ENCODE data around the gene THTPA. TPM values are rescaled to one million over a fixed set of nuclear protein-coding genes. Genes with fewer than 3 reads are reported as not detected.
"Not testable (repeated sequence)": the region's sequence is repeated elsewhere in the genome, so short reads cannot be mapped to it uniquely, and the experiment has no call there.

The THTPA gene
- total RNA-seq, 1 experiment from 2014 or later: 18.3 TPM

DNA sequence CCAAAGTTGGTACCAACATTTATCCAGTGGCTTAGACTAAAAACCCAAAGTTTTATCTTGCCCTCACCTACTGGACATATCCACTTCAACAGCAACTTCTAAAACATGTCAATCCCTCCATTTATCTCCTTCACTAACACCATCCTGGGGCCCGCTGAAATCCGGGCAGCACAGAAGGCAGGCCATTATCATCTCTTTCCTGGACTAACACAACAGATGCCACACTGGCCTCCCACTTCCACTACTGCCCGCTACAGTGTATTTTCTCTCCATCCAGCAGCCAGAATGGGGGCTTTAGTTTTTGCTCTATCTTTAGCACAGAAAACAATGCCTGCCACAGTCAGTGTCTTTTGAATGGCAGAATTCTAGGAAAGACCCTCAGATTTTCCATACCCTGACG, 20.1 kb upstream of the THTPA start:
- DNase-seq: no peak
- CTCF ChIA-PET: no interaction called here
- Mint-ChIP-seq H3K4me1 (ENCODE audit: low read depth, unreplicated experiment) (no peaks in the 10 kb centered on the region), H3K27me3 (ENCODE audit: unreplicated experiment) (peaks cover 29% of the 10 kb centered on the region), H3K4me3 (ENCODE audit: low read depth, unreplicated experiment) (no peak overlapping the region), H3K36me3 (ENCODE audit: insufficient read depth, unreplicated experiment) (no peaks in the 10 kb centered on the region), H3K27ac (ENCODE audit: unreplicated experiment) (no peak overlapping the region), H3K9me3 (ENCODE audit: low read depth, unreplicated experiment) (no peaks in the 10 kb centered on the region)
- TF ChIP-seq, protein P1, sequence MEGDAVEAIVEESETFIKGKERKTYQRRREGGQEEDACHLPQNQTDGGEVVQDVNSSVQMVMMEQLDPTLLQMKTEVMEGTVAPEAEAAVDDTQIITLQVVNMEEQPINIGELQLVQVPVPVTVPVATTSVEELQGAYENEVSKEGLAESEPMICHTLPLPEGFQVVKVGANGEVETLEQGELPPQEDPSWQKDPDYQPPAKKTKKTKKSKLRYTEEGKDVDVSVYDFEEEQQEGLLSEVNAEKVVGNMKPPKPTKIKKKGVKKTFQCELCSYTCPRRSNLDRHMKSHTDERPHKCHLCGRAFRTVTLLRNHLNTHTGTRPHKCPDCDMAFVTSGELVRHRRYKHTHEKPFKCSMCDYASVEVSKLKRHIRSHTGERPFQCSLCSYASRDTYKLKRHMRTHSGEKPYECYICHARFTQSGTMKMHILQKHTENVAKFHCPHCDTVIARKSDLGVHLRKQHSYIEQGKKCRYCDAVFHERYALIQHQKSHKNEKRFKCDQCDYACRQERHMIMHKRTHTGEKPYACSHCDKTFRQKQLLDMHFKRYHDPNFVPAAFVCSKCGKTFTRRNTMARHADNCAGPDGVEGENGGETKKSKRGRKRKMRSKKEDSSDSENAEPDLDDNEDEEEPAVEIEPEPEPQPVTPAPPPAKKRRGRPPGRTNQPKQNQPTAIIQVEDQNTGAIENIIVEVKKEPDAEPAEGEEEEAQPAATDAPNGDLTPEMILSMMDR (IDR thresholded peaks at IDR 0.05; ENCODE audit: unreplicated experiment): no peak
- intact Hi-C loops (cut with micrococcal nuclease; ENCODE audit: unreplicated experiment): no loop called here
- no TSS peak for BruUV-seq (replicated peaks)

DNA sequence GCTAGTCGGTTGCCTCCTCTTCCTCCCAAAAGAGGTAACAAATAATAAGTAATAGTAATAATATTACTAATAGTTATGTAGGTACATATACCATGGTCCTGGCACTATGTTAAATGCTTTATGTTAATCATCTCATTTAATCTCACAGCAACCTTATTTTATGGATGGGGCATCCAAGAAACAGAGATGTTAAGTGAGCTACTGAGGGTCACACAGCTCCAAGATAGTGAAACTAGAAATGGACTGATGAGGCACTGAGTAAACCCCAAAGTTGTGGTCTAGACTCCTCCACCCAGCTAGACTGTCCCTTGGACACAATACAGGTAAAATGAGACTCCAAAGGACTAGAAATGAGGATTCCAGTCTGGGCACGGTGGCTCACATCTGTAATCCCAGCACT, 19.6 kb upstream of the THTPA start:
- no peak for DNase-seq
- H3K4me3 Mint-ChIP-seq (ENCODE audit: low read depth, unreplicated experiment): no peak overlapping the region
- H3K4me1 Mint-ChIP-seq (ENCODE audit: low read depth, unreplicated experiment): no peaks in the 10 kb centered on the region
- no TSS peak for BruUV-seq (replicated peaks)
- CTCF ChIA-PET: no interaction called here
- no peaks in the 10 kb centered on the region for H3K36me3 Mint-ChIP-seq (ENCODE audit: insufficient read depth, unreplicated experiment)
- H3K9me3 Mint-ChIP-seq (ENCODE audit: low read depth, unreplicated experiment): no peaks in the 10 kb centered on the region
- TF ChIP-seq, protein P1 (IDR thresholded peaks at IDR 0.05; ENCODE audit: unreplicated experiment): no peak
- H3K27ac Mint-ChIP-seq (ENCODE audit: unreplicated experiment): no peak overlapping the region
- intact Hi-C loops (cut with micrococcal nuclease; ENCODE audit: unreplicated experiment): no loop called here
- peaks cover 29% of the 10 kb centered on the region for H3K27me3 Mint-ChIP-seq (ENCODE audit: unreplicated experiment)

DNA sequence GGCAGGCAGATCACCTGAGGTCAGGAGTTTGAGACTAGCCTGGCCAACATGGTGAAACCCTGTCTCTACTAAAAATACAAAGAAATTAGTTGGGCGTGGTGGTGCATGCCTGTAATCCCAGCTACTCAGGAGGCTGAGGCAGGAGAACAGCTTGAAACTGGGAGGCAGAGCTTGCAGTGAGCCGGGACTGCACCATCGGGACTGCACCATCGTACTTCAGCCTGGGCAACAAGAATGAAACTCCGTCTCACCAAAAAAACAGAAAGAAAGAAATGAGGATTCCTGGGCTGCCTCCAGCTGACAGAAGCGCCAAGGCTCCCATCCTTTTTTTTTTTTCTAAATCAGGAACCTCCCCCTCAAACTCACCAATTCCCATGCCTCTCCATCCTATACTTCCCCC, 19.2 kb upstream of the THTPA start:
- H3K36me3 Mint-ChIP-seq (ENCODE audit: insufficient read depth, unreplicated experiment): not testable (repeated sequence)

DNA sequence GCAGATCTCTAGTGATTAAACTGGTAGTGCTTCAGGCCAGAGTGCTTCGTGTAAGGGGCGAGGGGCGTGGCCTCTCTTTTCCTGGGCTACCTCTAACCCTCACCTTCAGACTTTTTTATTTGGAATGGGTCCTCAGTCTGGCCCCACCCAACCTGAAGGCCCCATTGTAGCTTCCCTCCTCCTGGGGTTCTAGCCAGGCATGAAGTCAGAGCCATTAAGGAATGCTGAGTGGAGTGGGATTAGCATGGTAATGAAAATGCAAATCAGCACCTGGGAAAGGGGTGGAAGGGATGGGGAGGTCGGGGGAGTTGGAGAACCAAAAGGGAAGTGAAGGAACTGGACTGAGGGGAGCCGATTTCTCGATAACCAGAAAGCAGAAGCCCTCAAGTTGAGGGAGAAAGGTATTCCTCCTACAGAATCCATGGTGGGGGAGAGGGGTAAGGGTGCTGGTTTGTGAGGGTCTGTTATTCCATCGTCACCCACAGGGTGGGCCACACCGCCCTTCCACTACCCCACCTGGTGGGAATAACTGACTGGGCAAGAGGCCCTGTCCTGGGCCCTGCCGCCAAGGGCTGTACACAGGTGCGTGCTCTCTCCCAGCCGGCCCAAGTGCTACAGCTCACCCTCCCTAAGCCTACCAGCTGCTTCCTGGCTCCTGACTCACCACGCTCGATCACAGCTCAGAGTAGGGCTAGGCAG, 18.6 kb upstream of the THTPA start:
- Mint-ChIP-seq H3K27ac (ENCODE audit: unreplicated experiment) (no peak overlapping the region), H3K36me3 (ENCODE audit: insufficient read depth, unreplicated experiment) (no peaks in the 10 kb centered on the region), H3K4me1 (ENCODE audit: low read depth, unreplicated experiment) (no peaks in the 10 kb centered on the region), H3K27me3 (ENCODE audit: unreplicated experiment) (peaks cover 29% of the 10 kb centered on the region), H3K4me3 (ENCODE audit: low read depth, unreplicated experiment) (no peak overlapping the region), H3K9me3 (ENCODE audit: low read depth, unreplicated experiment) (no peaks in the 10 kb centered on the region)
- TF ChIP-seq, protein P1 (IDR thresholded peaks at IDR 0.05; ENCODE audit: unreplicated experiment): no peak
- intact Hi-C loops (cut with micrococcal nuclease; ENCODE audit: unreplicated experiment): no loop called here
- BruUV-seq (replicated peaks): no TSS peak
- CTCF ChIA-PET: interaction anchor here (0.9 kb wide), 1 partner anchor 11 kb away, joined by 8 read pairs; no protein-coding TSS in a partner anchor
- DNase-seq: no peak

More for the DNA sequence above, 19.2 kb upstream of the THTPA start:
- DNase-seq; BruUV-seq (replicated peaks); H3K9me3 Mint-ChIP-seq (ENCODE audit: low read depth, unreplicated experiment); H3K27ac Mint-ChIP-seq (ENCODE audit: unreplicated experiment); intact Hi-C loops (cut with micrococcal nuclease; ENCODE audit: unreplicated experiment); H3K4me1 Mint-ChIP-seq (ENCODE audit: low read depth, unreplicated experiment); CTCF ChIA-PET; H3K4me3 Mint-ChIP-seq (ENCODE audit: low read depth, unreplicated experiment): not testable (repeated sequence)
- H3K27me3 Mint-ChIP-seq (ENCODE audit: unreplicated experiment): peaks cover 29% of the 10 kb centered on the region

DNA sequence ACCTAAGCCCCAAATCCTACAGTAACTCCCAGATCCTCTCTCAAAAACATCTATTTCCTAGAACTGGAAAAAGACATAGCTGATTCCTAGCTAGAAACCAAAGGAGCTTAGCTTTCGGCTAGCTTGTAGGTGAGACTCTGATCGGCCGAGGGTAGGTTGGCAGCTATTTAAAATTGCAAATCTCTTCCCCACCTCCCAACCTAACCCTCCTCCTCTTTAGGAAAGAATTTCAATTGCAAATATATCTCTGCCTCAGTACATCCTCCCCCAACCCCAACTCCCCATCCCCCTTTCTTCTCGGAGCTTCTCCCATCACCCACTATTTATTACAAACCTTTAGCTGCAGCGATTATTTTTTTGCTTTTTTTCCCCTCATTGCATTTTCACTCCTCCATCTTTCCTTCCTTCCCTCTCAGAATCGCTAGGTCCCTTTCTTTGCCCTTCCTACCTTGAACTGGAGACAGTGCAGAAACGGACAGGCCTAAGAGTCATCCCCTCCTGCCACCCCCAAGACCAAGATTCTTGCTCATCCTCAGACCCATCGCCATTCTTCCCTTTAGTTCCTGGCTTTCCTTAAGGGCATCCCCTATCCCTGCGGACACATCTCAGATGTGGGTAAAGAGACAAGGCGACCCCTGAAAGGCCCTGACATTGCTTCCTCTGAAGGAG, 17.9 kb upstream of the THTPA start:
- DNase-seq: no peak
- Mint-ChIP-seq H3K27ac (ENCODE audit: unreplicated experiment) (no peak overlapping the region), H3K36me3 (ENCODE audit: insufficient read depth, unreplicated experiment) (no peaks in the 10 kb centered on the region), H3K9me3 (ENCODE audit: low read depth, unreplicated experiment) (no peaks in the 10 kb centered on the region), H3K4me3 (ENCODE audit: low read depth, unreplicated experiment) (no peak overlapping the region), H3K27me3 (ENCODE audit: unreplicated experiment) (peaks cover 29% of the 10 kb centered on the region), H3K4me1 (ENCODE audit: low read depth, unreplicated experiment) (no peaks in the 10 kb centered on the region)
- TF ChIP-seq, protein P1 (IDR thresholded peaks at IDR 0.05; ENCODE audit: unreplicated experiment): no peak
- intact Hi-C loops (cut with micrococcal nuclease; ENCODE audit: unreplicated experiment): no loop called here
- BruUV-seq (replicated peaks): no TSS peak
- CTCF ChIA-PET: interaction anchor here (0.9 kb wide), 1 partner anchor 11 kb away, joined by 8 read pairs; no protein-coding TSS in a partner anchor
